Endothelial cell (in vitro differentiated cells): ENCODE results near the gene PTGES3. TPM values are rescaled to one million over a fixed set of nuclear protein-coding genes. Genes with fewer than 3 reads are reported as not detected.

Source experiments
- DNase-seq: peaks from one replicate; pipeline ENCODE4 v3.0.0; 2021; ENCODE audit warnings: low spot score
- H3K27ac Mint-ChIP-seq: one replicate; pipeline ENCODE4 v1.8.0; 2021; ENCODE audit warnings: mixed read lengths, inconsistent platforms; ENCODE audit not compliant: unreplicated experiment
- H3K27me3 Mint-ChIP-seq: one replicate; pipeline ENCODE4 v1.8.0; 2021; ENCODE audit warnings: mild to moderate bottlenecking, moderate library complexity, mixed read lengths, inconsistent platforms; ENCODE audit not compliant: unreplicated experiment
- H3K36me3 Mint-ChIP-seq: one replicate; pipeline ENCODE4 v1.8.0; 2021; ENCODE audit warnings: mild to moderate bottlenecking, low read depth, mixed read lengths, inconsistent platforms; ENCODE audit not compliant: unreplicated experiment
- H3K4me1 Mint-ChIP-seq: one replicate; pipeline ENCODE4 v1.8.0; 2021; ENCODE audit warnings: mild to moderate bottlenecking, mixed read lengths, inconsistent platforms; ENCODE audit not compliant: unreplicated experiment
- H3K4me3 Mint-ChIP-seq: one replicate; pipeline ENCODE4 v1.8.0; 2021; ENCODE audit warnings: mild to moderate bottlenecking, mixed read lengths, inconsistent platforms; ENCODE audit not compliant: unreplicated experiment
- H3K9me3 Mint-ChIP-seq: one replicate; pipeline ENCODE4 v1.8.0; 2021; ENCODE audit warnings: mixed read lengths, inconsistent platforms; ENCODE audit not compliant: unreplicated experiment
- CTCF ChIP-seq: fragments of 200-600 bp; sonication (generic); IDR thresholded peaks from one replicate; pipeline ENCODE4 v1.5.0; 2021; ENCODE audit warnings: antibody characterized with exemption; ENCODE audit not compliant: unreplicated experiment
- total RNA-seq: library from RNA; stranded (reverse); fragmentation: NEBNext Ultra II Directional; extraction: Animal tissue kit (Norgen Biotek cat#: 25700); gene quantifications from one replicate; pipeline ENCODE4 v1.2.1, GENCODE V29; 2021; ENCODE audit not compliant: unreplicated experiment

The PTGES3 gene
- total RNA-seq, 1 donor from 2014 or later: 165 TPM

GRCh38 chr12:56645201-56645716 is 42.8 kb downstream of the PTGES3 start:
- DNase-seq: peak; percentile 17
- peak overlapping the region; percentile 99 for H3K4me3 Mint-ChIP-seq
- H3K27ac Mint-ChIP-seq: peak overlapping the region; percentile 96
- peaks cover 10% of the 10 kb centered on the region for H3K27me3 Mint-ChIP-seq
- peaks cover 24% of the 10 kb centered on the region for H3K36me3 Mint-ChIP-seq
- H3K9me3 Mint-ChIP-seq: no peaks in the 10 kb centered on the region
- peaks cover 26% of the 10 kb centered on the region for H3K4me1 Mint-ChIP-seq
- TF ChIP-seq CTCF: no peak

- Mint-ChIP-seq H3K9me3 (no peaks in the 10 kb centered on the region), H3K27ac (peak overlapping the region; percentile 96), H3K4me1 (peaks cover 26% of the 10 kb centered on the region), H3K27me3 (peaks cover 10% of the 10 kb centered on the region), H3K36me3 (peaks cover 28% of the 10 kb centered on the region), H3K4me3 (peak overlapping the region; percentile 99)
- DNase-seq: no peak
- TF ChIP-seq CTCF: no peak
Measured at GRCh38 chr12:56644654-56645053, 43.4 kb downstream of the PTGES3 start.

GRCh38 chr12:56641219-56641618 is 46.9 kb downstream of the PTGES3 start:
- H3K27ac Mint-ChIP-seq: no peak overlapping the region
- H3K4me1 Mint-ChIP-seq: peaks cover 40% of the 10 kb centered on the region
- DNase-seq: no peak
- H3K4me3 Mint-ChIP-seq: no peak overlapping the region
- H3K27me3 Mint-ChIP-seq: peaks cover 17% of the 10 kb centered on the region
- H3K9me3 Mint-ChIP-seq: no peaks in the 10 kb centered on the region
- no peak for TF ChIP-seq CTCF
- H3K36me3 Mint-ChIP-seq: peaks cover 42% of the 10 kb centered on the region

- Mint-ChIP-seq H3K27ac (peak overlapping the region; percentile 92), H3K4me1 (peaks cover 38% of the 10 kb centered on the region), H3K9me3 (no peaks in the 10 kb centered on the region), H3K27me3 (peaks cover 14% of the 10 kb centered on the region), H3K36me3 (peaks cover 28% of the 10 kb centered on the region), H3K4me3 (peak overlapping the region; percentile 70)
- TF ChIP-seq CTCF: no peak
- DNase-seq: no peak
Measured at GRCh38 chr12:56637621-56638020, 50.5 kb downstream of the PTGES3 start.

GRCh38 chr12:56636675-56637540 is 51.2 kb downstream of the PTGES3 start:
- peak; percentile 96 for DNase-seq
- Mint-ChIP-seq H3K36me3 (peaks cover 23% of the 10 kb centered on the region), H3K27ac (peak overlapping the region; percentile 92), H3K27me3 (peaks cover 15% of the 10 kb centered on the region), H3K9me3 (no peaks in the 10 kb centered on the region), H3K4me1 (peaks cover 40% of the 10 kb centered on the region), H3K4me3 (peak overlapping the region; percentile 94)
- TF ChIP-seq CTCF: peak; percentile 43
